ENCODE measurements around the gene TUBB3.
A peak's percentile ranks its signal among the peaks of the same experiment; 100 is the strongest.

Gene TUBB3

DNA sequence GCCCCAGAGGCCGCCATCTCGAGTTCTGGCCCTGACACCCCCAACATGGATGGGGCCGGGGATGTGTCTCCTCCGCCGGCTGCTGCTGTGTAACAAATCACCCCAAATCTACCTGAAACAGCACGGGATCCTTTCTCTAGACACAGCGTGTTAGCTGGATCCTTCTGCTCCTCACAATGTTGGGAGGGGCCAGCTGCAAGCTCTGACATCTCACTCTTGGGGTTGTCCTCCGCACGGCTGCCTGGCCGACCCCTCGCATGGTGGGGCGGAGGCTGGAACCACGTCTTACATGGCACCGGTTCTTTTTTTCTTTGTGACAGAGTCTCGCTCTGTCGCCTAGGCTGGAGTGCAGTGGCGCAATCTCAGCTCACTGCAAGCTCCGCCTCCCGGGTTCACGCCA lies 13.8 kb downstream of the TUBB3 start:
- TF ChIP-seq, protein P1, sequence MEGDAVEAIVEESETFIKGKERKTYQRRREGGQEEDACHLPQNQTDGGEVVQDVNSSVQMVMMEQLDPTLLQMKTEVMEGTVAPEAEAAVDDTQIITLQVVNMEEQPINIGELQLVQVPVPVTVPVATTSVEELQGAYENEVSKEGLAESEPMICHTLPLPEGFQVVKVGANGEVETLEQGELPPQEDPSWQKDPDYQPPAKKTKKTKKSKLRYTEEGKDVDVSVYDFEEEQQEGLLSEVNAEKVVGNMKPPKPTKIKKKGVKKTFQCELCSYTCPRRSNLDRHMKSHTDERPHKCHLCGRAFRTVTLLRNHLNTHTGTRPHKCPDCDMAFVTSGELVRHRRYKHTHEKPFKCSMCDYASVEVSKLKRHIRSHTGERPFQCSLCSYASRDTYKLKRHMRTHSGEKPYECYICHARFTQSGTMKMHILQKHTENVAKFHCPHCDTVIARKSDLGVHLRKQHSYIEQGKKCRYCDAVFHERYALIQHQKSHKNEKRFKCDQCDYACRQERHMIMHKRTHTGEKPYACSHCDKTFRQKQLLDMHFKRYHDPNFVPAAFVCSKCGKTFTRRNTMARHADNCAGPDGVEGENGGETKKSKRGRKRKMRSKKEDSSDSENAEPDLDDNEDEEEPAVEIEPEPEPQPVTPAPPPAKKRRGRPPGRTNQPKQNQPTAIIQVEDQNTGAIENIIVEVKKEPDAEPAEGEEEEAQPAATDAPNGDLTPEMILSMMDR (conservative IDR thresholded peaks at IDR 0.05; ENCODE audit: low read depth, low read length) = no peak
- H3K4me3 ChIP-seq (ENCODE audit: low read length) = no peak overlapping the region
- no peak for DNase-seq (ENCODE audit: low read depth)

DNA sequence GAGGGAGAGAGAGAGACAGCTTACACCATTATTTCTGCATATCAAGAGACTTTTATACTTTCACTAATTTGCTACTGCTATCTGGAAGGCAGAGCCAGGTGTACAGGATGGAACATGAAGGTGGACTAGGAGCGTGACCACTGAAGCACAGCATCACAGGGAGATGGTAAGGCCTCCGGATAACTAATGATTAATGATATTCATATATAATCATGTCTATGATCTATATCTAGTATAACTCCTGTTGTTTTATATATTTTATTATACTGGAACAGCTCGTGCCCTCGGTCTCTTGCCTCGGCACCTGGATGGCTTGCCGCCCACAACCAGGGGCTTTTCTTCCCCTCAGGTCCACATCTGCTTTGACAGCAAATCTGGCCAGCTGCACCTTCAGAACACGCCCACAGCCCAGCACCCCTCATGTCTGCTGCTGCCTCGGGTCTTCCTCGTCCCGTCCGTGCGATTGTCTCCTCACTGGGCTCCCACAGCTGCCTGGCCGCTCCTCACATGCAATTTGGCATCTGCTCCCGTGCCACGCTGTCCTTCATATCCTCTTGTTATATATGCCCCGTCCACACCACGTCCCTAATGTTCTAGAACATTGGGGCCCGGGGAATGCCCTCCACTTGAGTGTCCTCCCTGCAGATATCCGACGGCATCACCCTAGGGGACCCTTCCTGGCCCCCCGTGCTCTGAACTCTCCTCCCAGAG lies 15.2 kb downstream of the TUBB3 start:
- TF ChIP-seq, protein P1 (conservative IDR thresholded peaks at IDR 0.05; ENCODE audit: low read depth, low read length) = no peak
- DNase-seq (ENCODE audit: low read depth) = no peak
- H3K4me3 ChIP-seq (ENCODE audit: low read length) = no peak overlapping the region

DNA sequence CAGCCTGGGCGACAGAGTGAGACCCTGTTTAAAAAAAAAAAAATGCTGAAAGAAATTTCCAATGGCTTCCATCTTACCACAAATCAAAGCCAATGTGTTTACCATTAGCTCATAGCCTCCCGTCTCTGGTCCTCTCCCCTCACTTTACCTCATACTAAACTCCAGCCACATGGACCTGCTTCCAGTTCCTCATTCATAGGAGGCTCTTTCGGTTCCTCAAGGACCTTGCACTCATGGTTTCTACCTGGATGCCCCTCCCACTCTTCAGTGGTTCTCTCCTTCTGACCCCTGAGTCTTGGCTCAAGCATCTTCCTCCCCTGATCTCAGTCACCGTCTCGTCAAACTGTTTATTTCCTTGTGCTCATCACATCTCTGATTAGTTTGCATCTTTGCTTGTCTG lies 21.6 kb downstream of the TUBB3 start:
- no peak overlapping the region for H3K4me3 ChIP-seq (ENCODE audit: low read length)
- TF ChIP-seq, protein P1 (conservative IDR thresholded peaks at IDR 0.05; ENCODE audit: low read depth, low read length) = no peak
- DNase-seq (ENCODE audit: low read depth) = no peak

DNA sequence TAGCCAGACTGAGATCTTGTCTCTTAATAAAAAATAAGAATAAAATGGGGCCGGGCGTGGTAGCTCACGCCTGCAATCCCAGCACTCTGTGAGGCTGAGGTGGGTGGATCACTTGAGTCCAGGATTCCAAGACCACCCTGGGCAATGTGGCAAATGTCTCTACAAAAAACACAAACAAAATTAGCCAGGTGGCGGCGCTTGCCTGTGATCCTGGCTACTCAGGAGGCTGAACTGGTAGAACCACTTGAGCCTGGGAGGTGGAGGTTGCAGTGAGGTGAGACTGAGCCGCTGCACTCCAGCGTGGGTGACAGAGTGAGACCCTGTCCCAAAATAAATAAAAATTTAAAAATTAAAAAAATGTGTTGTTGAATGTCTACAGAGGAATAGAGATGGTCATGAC lies 22.5 kb downstream of the TUBB3 start:
- TF ChIP-seq, protein P1 (conservative IDR thresholded peaks at IDR 0.05; ENCODE audit: low read depth, low read length) = no peak
- DNase-seq (ENCODE audit: low read depth) = no peak
- H3K4me3 ChIP-seq (ENCODE audit: low read length) = no peak overlapping the region

DNA sequence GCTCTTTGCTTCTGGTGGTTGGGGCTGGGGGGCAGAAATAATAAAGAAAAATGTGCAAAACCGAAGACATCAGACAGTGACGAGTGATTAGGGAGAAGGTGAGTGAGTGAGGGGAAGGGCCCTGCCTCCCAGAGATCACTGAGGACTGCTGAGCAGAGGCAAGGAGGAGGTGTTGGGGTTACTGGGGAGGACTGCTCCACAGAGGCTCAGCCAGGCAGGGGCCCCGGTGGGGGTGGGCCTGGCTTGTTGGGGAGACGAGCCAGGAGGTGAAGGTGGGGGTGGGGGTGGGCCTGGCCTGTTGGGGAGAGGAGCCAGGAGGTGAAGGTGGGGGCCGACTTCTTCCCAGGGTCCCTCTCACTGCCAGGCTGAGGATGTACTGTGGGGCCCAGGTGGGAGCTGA lies 23.4 kb downstream of the TUBB3 start:
- no peak overlapping the region for H3K4me3 ChIP-seq (ENCODE audit: low read length)
- no peak for DNase-seq (ENCODE audit: low read depth)
- TF ChIP-seq, protein P1 (conservative IDR thresholded peaks at IDR 0.05; ENCODE audit: low read depth, low read length) = no peak

DNA sequence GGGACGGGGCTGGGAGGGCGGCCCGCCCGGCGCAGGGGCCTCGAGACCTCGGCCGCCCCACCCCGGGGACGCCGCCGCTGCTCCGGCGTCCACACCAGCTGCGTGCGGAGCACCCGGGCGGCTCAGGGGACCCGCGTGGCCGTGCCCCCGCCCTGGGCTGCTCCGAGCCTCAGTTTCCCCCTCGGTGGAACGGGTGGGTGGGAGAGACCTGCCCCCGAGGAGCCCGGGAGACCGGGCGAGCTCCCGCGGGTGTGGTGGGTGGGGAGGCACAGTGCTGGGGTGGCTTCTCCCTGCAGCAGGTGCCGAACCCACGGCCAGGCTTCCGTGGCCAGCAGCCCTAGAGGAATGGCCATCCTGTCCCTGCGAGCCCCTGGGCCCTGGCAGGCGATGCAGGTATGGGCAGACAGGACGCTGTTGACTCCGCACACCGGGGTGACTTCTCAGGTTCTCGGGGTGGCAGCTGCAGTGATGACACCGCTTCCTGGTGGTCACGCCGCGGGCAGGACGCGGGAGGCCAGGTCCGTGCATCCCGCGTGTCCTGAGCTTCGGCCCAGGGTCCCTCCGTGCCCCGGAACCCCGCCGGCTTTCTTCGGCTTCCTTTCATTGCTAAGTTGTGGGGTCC lies 26.1 kb downstream of the TUBB3 start:
- no peak for DNase-seq (ENCODE audit: low read depth)
- H3K4me3 ChIP-seq (ENCODE audit: low read length) = peak overlapping the region; percentile 65
- TF ChIP-seq, protein P1 (conservative IDR thresholded peaks at IDR 0.05; ENCODE audit: low read depth, low read length) = no peak

DNA sequence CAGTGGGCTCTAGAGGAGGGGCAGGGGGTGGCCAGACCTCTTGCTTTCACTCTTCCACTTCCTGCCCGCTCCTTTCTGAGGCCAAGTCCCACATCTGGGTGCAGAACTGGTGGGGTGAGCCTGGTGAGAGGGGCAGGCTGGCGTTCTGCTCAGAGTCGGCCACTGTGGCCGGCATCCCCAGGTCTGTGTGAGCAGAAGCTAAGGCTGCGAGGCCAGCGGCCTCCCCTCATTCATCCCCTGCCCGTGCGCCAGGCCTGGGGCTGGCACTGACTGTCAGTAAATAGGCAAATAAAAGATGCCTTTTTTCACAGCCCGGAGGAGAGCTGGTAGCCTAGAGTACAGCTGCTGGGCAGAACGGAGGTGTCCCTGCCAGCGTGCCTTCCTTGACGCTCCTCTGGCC lies 26.6 kb downstream of the TUBB3 start:
- DNase-seq (ENCODE audit: low read depth) = no peak
- TF ChIP-seq, protein P1 (conservative IDR thresholded peaks at IDR 0.05; ENCODE audit: low read depth, low read length) = no peak

More for the DNA sequence above, 26.6 kb downstream of the TUBB3 start:
- H3K4me3 ChIP-seq (ENCODE audit: low read length) = peak overlapping the region; percentile 65

Measured in retinal pigment epithelial cell (primary cell).